Heart left ventricle (tissue), 16 donors: ENCODE data around the gene HTRA1. TPM values are rescaled to one million over a fixed set of nuclear protein-coding genes. Genes with fewer than 3 reads are reported as not detected.

Source experiments
- ATAC-seq, 4 donors: fragments of 200-7000 bp; cut with Tn5 transposase; one replicate each; pipeline ENCODE4 v1.9.1; 2020 to 2022; ENCODE audit warnings: moderate library complexity in 4 of 4, mild to moderate bottlenecking in 3 of 4, moderate number of reproducible peaks in 1 of 4
- DNase-seq, 5 donors: peaks; one replicate each; pipeline ENCODE4 v3.0.0-alpha.2; 2020
- H3K27ac ChIP-seq, 12 donors: fragments of 200-600 bp; sonication (generic) in 4 of 12; one replicate each; pipeline versions ENCODE4 v1.5.0 to v1.8.0; 2016 to 2022; ENCODE audit warnings: mild to moderate bottlenecking in 2 of 12
- H3K27me3 ChIP-seq, 9 donors: fragments of 200-600 bp; sonication (generic) in 2 of 9; one replicate each; pipeline versions ENCODE4 v1.5.1 to v1.8.0; 2016 to 2022; ENCODE audit warnings: mild to moderate bottlenecking in 3 of 9
- H3K36me3 ChIP-seq, 9 donors: fragments of 200-600 bp; sonication (generic) in 2 of 9; one replicate each; pipeline versions ENCODE4 v1.5.0 to v1.8.0; 2018 to 2022; ENCODE audit warnings: mild to moderate bottlenecking in 2 of 9
- H3K4me1 ChIP-seq, 12 donors: fragments of 200-600 bp; sonication (generic) in 4 of 12; one replicate each; pipeline versions ENCODE4 v1.5.0 to v1.8.0; 2016 to 2022; ENCODE audit warnings: mild to moderate bottlenecking in 3 of 12
- H3K4me3 ChIP-seq, 12 donors: fragments of 200-600 bp; sonication (generic) in 4 of 12; one replicate each; pipeline versions ENCODE4 v1.5.0 to v1.8.0; 2017 to 2022; ENCODE audit warnings: mild to moderate bottlenecking in 9 of 12, moderate library complexity in 4 of 12
- H3K9me3 ChIP-seq, 12 donors: fragments of 200-600 bp; sonication (generic) in 4 of 12; one replicate each; pipeline versions ENCODE4 v1.5.0 to v1.8.0; 2016 to 2022; ENCODE audit warnings: mild to moderate bottlenecking in 1 of 12
- CTCF ChIP-seq, 12 donors: fragments of 200-600 bp; sonication (generic) in 4 of 12; IDR thresholded peaks; one replicate each; pipeline versions ENCODE4 v1.5.0 to v1.8.0; 2018 to 2022; ENCODE audit warnings: antibody characterized with exemption in 12 of 12, mild to moderate bottlenecking in 5 of 12
- POLR2A ChIP-seq, 2 donors: fragments of 450-650 bp; IDR thresholded peaks; one replicate each; pipeline ENCODE4 v1.6.1; 2017; ENCODE audit warnings: antibody characterized with exemption in 2 of 2, mild to moderate bottlenecking in 2 of 2, moderate library complexity in 2 of 2
- WGBS, 4 donors: extraction: QIAGEN DNeasy Blood & Tissue Kit in 2 of 4; methylation state at CpG; one replicate each; pipeline versions ENCODE4 v1.1.5 to v1.1.7; 2013 to 2018; 5-methylcytosine and 5-hydroxymethylcytosine counted together
- intact Hi-C, 10 donors: fragments of 100-400 bp; cut with DNase I; formaldehyde crosslinking; loops; one replicate each; pipeline versions ENCODE4 v1.11.1 to v1.14.2; 2022
- polyA plus RNA-seq, 2 donors: library from polyadenylated mRNA; stranded (reverse); fragments of 200-250 nt; gene quantifications; one replicate each; pipeline ENCODE4 v1.2.3, GENCODE V29; 2013
- total RNA-seq, 9 donors: library from RNA; depleted of rRNA in 2 of 9; stranded (reverse); fragments of >200 nt in 2 of 9; fragmentation: NEBNext Ultra II Directional in 3 of 9; extraction: Animal tissue kit (Norgen Biotek cat#: 25700) in 3 of 9; gene quantifications; one replicate each; pipeline versions ENCODE4 v1.1.0 to v1.2.4, GENCODE V29; 2016 to 2023
- donor health status: ischemic (EF 13 %, LVEDD 7.1; RV severe dilation, severe dysfunction).
- donor health status: healthy with polysubstance abuse.
- donor health status: DM: no; HTN: yes; CAD: no.
- donor health status: DM: no; HTN: no; CAD: no.
- donor health status: ischemic (EF 25% LVEDD 6.9; RV normal size, moderate dysfunction).
- donor health status: ischemic (EF 25% LVEDD 5.7; RV mildly dilated, moderate dysfunction).
- donor health status: healthy.
- donor health status: DM: yes; HTN: yes; CAD: no.
- donor health status: ischemic (EF 35%, LVEDD 5.7; RV mildly dilated, moderate dysfunction).
- donor health status: nonischemic (EF 11% LVEDD 7.7; RV severe dilation, severe dysfunction).
- donor health status: DM: yes; HTN: yes; CAD: no.
- donor health status: PGD.
- donor health status: ischemic (EF 29% LVEDD 5.4; RV normal size, mild dysfunction).
- donor health status: nonischemic (EF 23%, LVEDD 6.1; RV moderate dilation, normal function).

Gene HTRA1
- total and polyA plus RNA-seq, 11 donors = 30.5 to 153 (median 54.5) TPM

GRCh38 chr10:122454071-122454470, 7.3 kb upstream of the HTRA1 start:
- Histone ChIP-seq H3K36me3 (no peaks in the 10 kb centered on the region), H3K27me3 (peaks cover 0 to 8% (median 0%) of the 10 kb centered on the region in 9 donors), H3K9me3 (no peaks in the 10 kb centered on the region), H3K4me3 (no peak overlapping the region), H3K27ac (no peak overlapping the region), H3K4me1 (peaks cover 0 to 27% (median 3%) of the 10 kb centered on the region in 12 donors)
- DNase-seq = no peak
- 67 to 82% (median 81%) methylated on average over 3 of the region's 3 CpGs for WGBS, 4 donors
- intact Hi-C loops = no loop called here
- no peak for TF ChIP-seq POLR2A (IDR thresholded peaks at IDR 0.05)
- TF ChIP-seq CTCF (IDR thresholded peaks at IDR 0.05) = no peak
- no peak for ATAC-seq

GRCh38 chr10:122454603-122455080, 6.7 kb upstream of the HTRA1 start, which contains the start of gene ARMS2:
ARMS2 (plus strand) TSS chr10:122454653; CDS start chr10:122454728, 75 bp downstream.
- Histone ChIP-seq H3K36me3 (no peaks in the 10 kb centered on the region), H3K27ac (no peak within 1 kb of the TSS), H3K4me1 (peaks cover 0 to 22% (median 2%) of the 10 kb centered on the region in 12 donors), H3K9me3 (no peaks in the 10 kb centered on the region), H3K27me3 (peaks cover 0 to 13% (median 0%) of the 10 kb centered on the region in 9 donors), H3K4me3 (no peak within 1 kb of the TSS)
- no peak for DNase-seq
- intact Hi-C loops = no loop called here
- WGBS, 4 donors = 80 to 87% (median 83%) methylated on average over 6 to 7 of the region's 7 CpGs
- TF ChIP-seq CTCF (IDR thresholded peaks at IDR 0.05) (no peak), POLR2A (IDR thresholded peaks at IDR 0.05) (no peak)
- ATAC-seq = no peak

GRCh38 chr10:122455376-122456079, 5.8 kb upstream of the HTRA1 start:
- 87 to 97% (median 93%) methylated on average over 11 of the region's 11 CpGs for WGBS, 4 donors
- intact Hi-C loops = no loop called here

More at GRCh38 chr10:122455376-122456079, 5.8 kb upstream of the HTRA1 start:
- TF ChIP-seq CTCF (IDR thresholded peaks at IDR 0.05) (no peak), POLR2A (IDR thresholded peaks at IDR 0.05) (no peak)
- Histone ChIP-seq H3K4me3 (no peak overlapping the region), H3K9me3 (no peaks in the 10 kb centered on the region), H3K36me3 (no peaks in the 10 kb centered on the region), H3K27me3 (peaks cover 0 to 21% (median 0%) of the 10 kb centered on the region in 9 donors), H3K4me1 (peaks cover 0 to 22% (median 5%) of the 10 kb centered on the region in 12 donors), H3K27ac (no peak overlapping the region)
- no peak for ATAC-seq
- no peak for DNase-seq
